H1 (cell line): ENCODE results near the gene G6PC1. TPM values are rescaled to one million over a fixed set of nuclear protein-coding genes. Genes with fewer than 3 reads are reported as not detected.

ENCODE experiments used
- CEBPB ChIP-seq: IDR thresholded peaks from 2 replicates; pipeline ENCODE4 v1.6.1; 2012; ENCODE audit warnings: low read depth, low read length
- FOSL1 ChIP-seq: IDR thresholded peaks from 2 replicates; pipeline ENCODE4 v1.6.1; 2011; ENCODE audit warnings: mild to moderate bottlenecking, low read depth, low read length, moderate library complexity; ENCODE audit not compliant: insufficient read depth
- HDAC2 ChIP-seq, 2 experiments: fragments of 300-600 bp in 1 of 2; sonication (generic) in 1 of 2; IDR thresholded peaks; 2 replicates each; pipeline ENCODE4 v1.6.1; 2011 to 2012; ENCODE audit warnings: low read depth in 2 of 2, low read length in 2 of 2, mild to moderate bottlenecking in 2 of 2, moderate library complexity in 2 of 2, borderline replicate concordance in 1 of 2, inconsistent platforms in 1 of 2
- RBBP5 ChIP-seq: IDR thresholded peaks from 2 replicates; pipeline ENCODE4 v1.7.1; 2012; ENCODE audit warnings: low read depth, mild to moderate bottlenecking, inconsistent platforms, low read length, moderate library complexity, borderline replicate concordance
- SIN3A ChIP-seq, 2 experiments: IDR thresholded peaks in 1 of 2; conservative IDR thresholded peaks in 1 of 2; 2 replicates each; pipeline ENCODE4 v1.6.1; 2011 to 2012; ENCODE audit warnings: low read length in 2 of 2, improper control_type of control experiment in 1 of 2, low read depth in 1 of 2, mild to moderate bottlenecking in 1 of 2
- polyA plus RNA-seq, 7 experiments: library from polyadenylated mRNA; depleted of rRNA in 3 of 7; stranded (reverse) in 5 of 7; unstranded in 2 of 7; fragments of >200 nt in 5 of 7; fragments of 200-250 nt in 2 of 7; gene quantifications; 1 replicate in 5 of 7; 2 replicates in 1 of 7; 4 replicates in 1 of 7; pipeline versions ENCODE4 v1.2.1 to v1.2.3, GENCODE V29; 2011 to 2013; ENCODE audit warnings: missing spikeins in 2 of 7, mixed read lengths in 2 of 7
- total RNA-seq: library from RNA; stranded (reverse); fragmentation: NEBNext Ultra II Directional; extraction: Animal tissue kit (Norgen Biotek cat#: 25700); gene quantifications from 2 replicates; pipeline ENCODE4 v1.2.1, GENCODE V29; 2021

The G6PC1 gene
- total and polyA plus RNA-seq, 2 of the 8 experiments (the other 6 are each of a cell fraction or from before 2014, with no cell fraction given), result 0.02 TPM; not detected in 1

GRCh38 chr17:42872251-42872965 lies 28.2 kb upstream of the G6PC1 start (continued):
- TF ChIP-seq HDAC2 (IDR thresholded peaks at IDR 0.05; ENCODE audit: borderline replicate concordance in 1 of 2, low read depth in 2 of 2, low read length in 2 of 2) (no peak), RBBP5 (no peak), FOSL1 (no peak), CEBPB (no peak), SIN3A (conservative IDR thresholded peaks at IDR 0.05 in 1 of 2, IDR thresholded peaks at IDR 0.05 in 1 of 2; ENCODE audit: low read depth in 1 of 2, low read length in 2 of 2) (no peak)
